Measurements from ENCODE around the gene SEMA6B.
"Not testable (repeated sequence)": the region's sequence is repeated elsewhere in the genome, so short reads cannot be mapped to it uniquely, and the experiment has no call there.

SEMA6B gene

GRCh38 chr19:4531562-4532165 is 27.8 kb downstream of the SEMA6B start:
- Histone ChIP-seq H4K20me1 (ENCODE audit: control insufficient read depth, insufficient read depth, low read depth, low read length) (no peaks in the 10 kb centered on the region), H3K79me2 (ENCODE audit: control insufficient read depth, low read length) (no peaks in the 10 kb centered on the region), H3K9me3 (ENCODE audit: control insufficient read depth, insufficient read depth, low read length) (no peaks in the 10 kb centered on the region), H3K9me2 (replicated peaks; ENCODE audit: control insufficient read depth, low read length) (no peaks in the 10 kb centered on the region), H3K4me3 (ENCODE audit: low read length) (no peak overlapping the region), H3K4me2 (ENCODE audit: low read length) (no peak overlapping the region), H3F3A (ENCODE audit: control insufficient read depth, insufficient read depth) (no peaks in the 10 kb centered on the region), H3K27me3 (ENCODE audit: control insufficient read depth, low read length) (0 out of 2 replicates have a peak, but pooled peaks cover 2% of the 10 kb centered on the region), H3K4me1 (ENCODE audit: control insufficient read depth, low read length) (peaks cover 12% of the 10 kb centered on the region), H3K36me3 (ENCODE audit: control insufficient read depth, low read length) (no peaks in the 10 kb centered on the region), H3K27ac (ENCODE audit: low read depth, low read length) (no peak overlapping the region)
- TF ChIP-seq CTCF (IDR thresholded peaks at IDR 0.05; ENCODE audit: low read depth, low read length, poor library complexity, severe bottlenecking) = no peak
- TF ChIP-seq EZH2phosphoT487 (IDR thresholded peaks at IDR 0.05; ENCODE audit: borderline replicate concordance, low read length) = no peak

GRCh38 chr19:4529924-4530522 is 29.5 kb downstream of the SEMA6B start:
- no peak overlapping the region for H3K4me3 ChIP-seq (ENCODE audit: low read length)
- H3K9me3 ChIP-seq (ENCODE audit: control insufficient read depth, insufficient read depth, low read length) = no peaks in the 10 kb centered on the region
- H3K4me2 ChIP-seq (ENCODE audit: low read length) = no peak overlapping the region
- H3K4me1 ChIP-seq (ENCODE audit: control insufficient read depth, low read length) = peaks cover 5% of the 10 kb centered on the region
- no peaks in the 10 kb centered on the region for H3K79me2 ChIP-seq (ENCODE audit: control insufficient read depth, low read length)
- no peaks in the 10 kb centered on the region for H3K36me3 ChIP-seq (ENCODE audit: control insufficient read depth, low read length)
- TF ChIP-seq EZH2phosphoT487 (IDR thresholded peaks at IDR 0.05; ENCODE audit: borderline replicate concordance, low read length) (no peak), CTCF (IDR thresholded peaks at IDR 0.05; ENCODE audit: low read depth, low read length, poor library complexity, severe bottlenecking) (no peak)
- no peaks in the 10 kb centered on the region for H4K20me1 ChIP-seq (ENCODE audit: control insufficient read depth, insufficient read depth, low read depth, low read length)
- no peak overlapping the region for H3K27ac ChIP-seq (ENCODE audit: low read depth, low read length)
- H3K27me3 ChIP-seq (ENCODE audit: control insufficient read depth, low read length) = 0 out of 2 replicates have a peak, but pooled peaks cover 2% of the 10 kb centered on the region
- no peaks in the 10 kb centered on the region for H3K9me2 ChIP-seq (replicated peaks; ENCODE audit: control insufficient read depth, low read length)
- H3F3A ChIP-seq (ENCODE audit: control insufficient read depth, insufficient read depth) = no peaks in the 10 kb centered on the region

GRCh38 chr19:4528843-4529242 is 30.6 kb downstream of the SEMA6B start:
- H3K9me2 ChIP-seq (replicated peaks; ENCODE audit: control insufficient read depth, low read length) = no peaks in the 10 kb centered on the region
- no peak for TF ChIP-seq CTCF (IDR thresholded peaks at IDR 0.05; ENCODE audit: low read depth, low read length, poor library complexity, severe bottlenecking)
- no peak for TF ChIP-seq EZH2phosphoT487 (IDR thresholded peaks at IDR 0.05; ENCODE audit: borderline replicate concordance, low read length)

GRCh38 chr19:4527377-4527776 is 32.1 kb downstream of the SEMA6B start:
- H3K4me1 ChIP-seq (ENCODE audit: control insufficient read depth, low read length); H3F3A ChIP-seq (ENCODE audit: control insufficient read depth, insufficient read depth): not testable (repeated sequence)

More at GRCh38 chr19:4528843-4529242, 30.6 kb downstream of the SEMA6B start:
- Histone ChIP-seq H3K27me3 (ENCODE audit: control insufficient read depth, low read length) (no peaks in the 10 kb centered on the region), H3K4me3 (ENCODE audit: low read length) (no peak overlapping the region), H3K9me3 (ENCODE audit: control insufficient read depth, insufficient read depth, low read length) (no peaks in the 10 kb centered on the region), H3K79me2 (ENCODE audit: control insufficient read depth, low read length) (no peaks in the 10 kb centered on the region), H3K4me1 (ENCODE audit: control insufficient read depth, low read length) (no peaks in the 10 kb centered on the region), H3K4me2 (ENCODE audit: low read length) (no peak overlapping the region), H3F3A (ENCODE audit: control insufficient read depth, insufficient read depth) (no peaks in the 10 kb centered on the region), H3K27ac (ENCODE audit: low read depth, low read length) (no peak overlapping the region), H4K20me1 (ENCODE audit: control insufficient read depth, insufficient read depth, low read depth, low read length) (no peaks in the 10 kb centered on the region), H3K36me3 (ENCODE audit: control insufficient read depth, low read length) (no peaks in the 10 kb centered on the region)

More at GRCh38 chr19:4527377-4527776, 32.1 kb downstream of the SEMA6B start:
- H3K79me2 ChIP-seq (ENCODE audit: control insufficient read depth, low read length); H3K9me2 ChIP-seq (replicated peaks; ENCODE audit: control insufficient read depth, low read length); H3K4me2 ChIP-seq (ENCODE audit: low read length); H3K27me3 ChIP-seq (ENCODE audit: control insufficient read depth, low read length); H3K27ac ChIP-seq (ENCODE audit: low read depth, low read length); H3K4me3 ChIP-seq (ENCODE audit: low read length); H3K36me3 ChIP-seq (ENCODE audit: control insufficient read depth, low read length); H4K20me1 ChIP-seq (ENCODE audit: control insufficient read depth, insufficient read depth, low read depth, low read length); H3K9me3 ChIP-seq (ENCODE audit: control insufficient read depth, insufficient read depth, low read length): not testable (repeated sequence)

Data from DOHH2 (cell line).